HEK293T (cell line): ENCODE results near the gene FAM20C.

Experiments used
- CTCF ChIA-PET: fragments of 350-600 bp; formaldehyde crosslinking; extraction: SDS; loops from one replicate; lab custom pipeline; 2021; ENCODE audit warnings: antibody characterized with exemption, inconsistent platforms; lab: Yijun Ruan, JAX
- POLR2A ChIA-PET: fragments of 350-600 bp; formaldehyde crosslinking; extraction: SDS; loops from one replicate; lab custom pipeline; 2020; ENCODE audit warnings: antibody characterized with exemption, inconsistent platforms; lab: Yijun Ruan, JAX
- DNase-seq: peaks from one replicate; pipeline ENCODE4 v3.0.0; 2012; ENCODE audit warnings: mixed read lengths; ENCODE audit errors: extremely low spot score
- ARNT ChIP-seq: fragments of 450-650 bp; IDR thresholded peaks from 2 replicates; pipeline ENCODE4 v1.6.1; 2017; ENCODE audit warnings: mild to moderate bottlenecking
- BHLHE40 ChIP-seq: fragments of 450-650 bp; IDR thresholded peaks from 2 replicates; pipeline ENCODE4 v1.6.1; 2016; ENCODE audit warnings: mild to moderate bottlenecking, moderate library complexity, borderline replicate concordance
- CTBP1 ChIP-seq: fragments of 450-650 bp; IDR thresholded peaks from 2 replicates; pipeline ENCODE4 v1.6.1; 2016; ENCODE audit warnings: borderline replicate concordance
- ELF4 ChIP-seq: fragments of 450-650 bp; IDR thresholded peaks from 2 replicates; pipeline ENCODE4 v1.6.1; 2017; ENCODE audit warnings: antibody characterized with exemption
- FOXA1 ChIP-seq: fragments of 450-650 bp; IDR thresholded peaks from 2 replicates; pipeline ENCODE4 v1.6.1; 2016; ENCODE audit warnings: mild to moderate bottlenecking
- FOXK2 ChIP-seq: fragments of 450-650 bp; IDR thresholded peaks from 2 replicates; pipeline ENCODE4 v1.6.1; 2016; ENCODE audit warnings: mild to moderate bottlenecking
- FOXM1 ChIP-seq: fragments of 450-650 bp; IDR thresholded peaks from 2 replicates; pipeline ENCODE4 v1.6.1; 2017; ENCODE audit warnings: mild to moderate bottlenecking, borderline replicate concordance
- HDGF ChIP-seq: fragments of 450-650 bp; IDR thresholded peaks from 2 replicates; pipeline ENCODE4 v1.6.1; 2017; ENCODE audit warnings: antibody characterized with exemption, borderline replicate concordance
- L3MBTL2 ChIP-seq: fragments of 450-650 bp; conservative IDR thresholded peaks from 2 replicates; pipeline ENCODE4 v1.6.1; 2016; ENCODE audit warnings: mild to moderate bottlenecking
- LEF1 ChIP-seq: fragments of 450-650 bp; IDR thresholded peaks from 2 replicates; pipeline ENCODE4 v1.6.1; 2017; ENCODE audit warnings: mild to moderate bottlenecking, borderline replicate concordance
- NFRKB ChIP-seq: fragments of 450-650 bp; IDR thresholded peaks from 2 replicates; pipeline ENCODE4 v1.6.1; 2016; ENCODE audit warnings: mild to moderate bottlenecking, moderate library complexity
- PKNOX1 ChIP-seq: fragments of 450-650 bp; IDR thresholded peaks from 2 replicates; pipeline ENCODE4 v1.6.1; 2016
- SP1 ChIP-seq: fragments of 450-650 bp; IDR thresholded peaks from 2 replicates; pipeline ENCODE4 v1.6.1; 2017
- SUZ12 ChIP-seq: fragments of 450-650 bp; IDR thresholded peaks from 2 replicates; pipeline ENCODE4 v1.6.1; 2016; ENCODE audit warnings: mild to moderate bottlenecking
- TARDBP ChIP-seq: fragments of 450-650 bp; IDR thresholded peaks from 2 replicates; pipeline ENCODE4 v1.6.1; 2016
- ZNF384 ChIP-seq: fragments of 450-650 bp; IDR thresholded peaks from 2 replicates; pipeline ENCODE4 v1.6.1; 2016

FAM20C gene

GRCh38 chr7:218896-219580 is 26.7 kb downstream of the FAM20C start:
- ChIA-PET POLR2A (no interaction called here), CTCF (no interaction called here)
- no peak for DNase-seq
- no peak for TF ChIP-seq BHLHE40
- TF ChIP-seq FOXM1 = no peak
- TF ChIP-seq TARDBP = no peak
- TF ChIP-seq SP1 = no peak
- no peak for TF ChIP-seq L3MBTL2

- ChIA-PET POLR2A (no interaction called here), CTCF (interaction anchor here (0.5 kb wide), 1 partner anchor 866 kb away, joined by 3 read pairs; no protein-coding TSS in a partner anchor)
- TF ChIP-seq TARDBP = no peak
- DNase-seq = no peak
Observed at GRCh38 chr7:219581-220150, 27.3 kb downstream of the FAM20C start.

- TF ChIP-seq LEF1 (no peak), ARNT (no peak), L3MBTL2 (0 out of 2 replicates have a peak, but pooled peaks have one; percentile 22), SP1 (no peak)
- CTCF ChIA-PET = interaction anchor here (0.5 kb wide), 1 partner anchor 865 kb away, joined by 3 read pairs; no protein-coding TSS in a partner anchor
- POLR2A ChIA-PET = no interaction called here
- peak; percentile 28 for DNase-seq
Observed at GRCh38 chr7:220151-220841, 27.9 kb downstream of the FAM20C start.

- TF ChIP-seq CTBP1 (no peak), ZNF384 (no peak), BHLHE40 (no peak), ELF4 (no peak), ARNT (no peak), SP1 (no peak), PKNOX1 (no peak), FOXM1 (no peak), FOXA1 (no peak), SUZ12 (no peak), FOXK2 (no peak), LEF1 (no peak), L3MBTL2 (no peak), HDGF (no peak), TARDBP (no peak), NFRKB (no peak)
- DNase-seq = no peak
- POLR2A ChIA-PET = no interaction called here
- CTCF ChIA-PET = no interaction called here
Observed at GRCh38 chr7:221978-222715, 29.8 kb downstream of the FAM20C start.

GRCh38 chr7:222716-223041 is 30.3 kb downstream of the FAM20C start:
- POLR2A ChIA-PET = no interaction called here
- CTCF ChIA-PET = no interaction called here
- TF ChIP-seq HDGF (no peak), BHLHE40 (no peak), ZNF384 (no peak), LEF1 (no peak), FOXK2 (no peak), NFRKB (no peak), ELF4 (no peak), SUZ12 (no peak), CTBP1 (no peak), L3MBTL2 (no peak), SP1 (no peak), TARDBP (no peak), ARNT (no peak), PKNOX1 (no peak), FOXA1 (no peak), FOXM1 (no peak)
- no peak for DNase-seq

GRCh38 chr7:223118-223800 is 30.9 kb downstream of the FAM20C start:
- TF ChIP-seq FOXA1 = no peak
- no peak for TF ChIP-seq FOXM1
- no peak for TF ChIP-seq TARDBP
- TF ChIP-seq SP1 = no peak
- TF ChIP-seq ARNT = no peak
- no peak for TF ChIP-seq CTBP1
- no peak for TF ChIP-seq PKNOX1
- TF ChIP-seq ZNF384 = no peak
- no peak for TF ChIP-seq HDGF
- no peak for TF ChIP-seq ELF4
- no peak for TF ChIP-seq FOXK2
- POLR2A ChIA-PET = no interaction called here
- no peak for DNase-seq
- CTCF ChIA-PET = no interaction called here
